ENCODE data around the gene SNX30. TPM values are rescaled to one million over a fixed set of nuclear protein-coding genes. Genes with fewer than 3 reads are reported as not detected.

SNX30 gene
- total RNA-seq, 1 experiment from 2014 or later: 12.7 TPM

- ChIA-PET RAD21 (ENCODE audit: low non-redundant PET in 1 of 2, low total read pairs in 2 of 2, uncharacterized antibody in 2 of 2, unreplicated experiment in 2 of 2) (no interaction called here), POLR2A (no interaction called here), CTCF (no interaction called here)
- no peak for DNase-seq (ENCODE audit: low read depth, low spot score)
- BruUV-seq (replicated peaks): no TSS peak
- H2AFZ ChIP-seq (ENCODE audit: low read depth, low read length, poor library complexity, severe bottlenecking): no peak overlapping the region
- no peaks in the 10 kb centered on the region for H3K9me2 ChIP-seq (ENCODE audit: insufficient read depth)
- no peak for ATAC-seq
- H3K27me3 ChIP-seq (ENCODE audit: insufficient read depth, low read length): no peaks in the 10 kb centered on the region
- H3K9me3 ChIP-seq (ENCODE audit: control insufficient read depth in 1 of 2, insufficient read depth in 1 of 2, low read depth in 1 of 2, low read length in 2 of 2): no peaks in the 10 kb centered on the region
- TF ChIP-seq EZH2 (IDR thresholded peaks at IDR 0.05) (no peak), EGR1 (IDR thresholded peaks at IDR 0.05; ENCODE audit: low read depth) (no peak), TCF7L2 (IDR thresholded peaks at IDR 0.05; ENCODE audit: borderline replicate concordance, extremely low read depth, insufficient read depth, insufficient read length) (no peak), CEBPB (IDR thresholded peaks at IDR 0.05; ENCODE audit: low read depth) (no peak), ATF3 (IDR thresholded peaks at IDR 0.05) (no peak), ZNF274 (IDR thresholded peaks at IDR 0.05; ENCODE audit: low read depth, low read length) (no peak), SRF (IDR thresholded peaks at IDR 0.05; ENCODE audit: low read depth) (no peak), RAD21 (IDR thresholded peaks at IDR 0.05; ENCODE audit: low read depth) (no peak), POLR2AphosphoS5 (IDR thresholded peaks at IDR 0.05; ENCODE audit: low read depth, low read length) (no peak), POLR2A (IDR thresholded peaks at IDR 0.05; ENCODE audit: borderline replicate concordance, extremely low read depth, insufficient read depth, insufficient read length) (no peak), ELF1 (IDR thresholded peaks at IDR 0.05; ENCODE audit: borderline replicate concordance, low read depth) (no peak), EZH2phosphoT487 (IDR thresholded peaks at IDR 0.05; ENCODE audit: borderline replicate concordance) (no peak), JUND (IDR thresholded peaks at IDR 0.05) (no peak), FOSL1 (IDR thresholded peaks at IDR 0.05; ENCODE audit: low read depth) (no peak), YY1 (IDR thresholded peaks at IDR 0.05; ENCODE audit: extremely low read depth, insufficient replicate concordance, low read depth, low read length) (no peak), SIN3A (IDR thresholded peaks at IDR 0.05; ENCODE audit: low read depth) (no peak)
- TF ChIP-seq, protein P1, sequence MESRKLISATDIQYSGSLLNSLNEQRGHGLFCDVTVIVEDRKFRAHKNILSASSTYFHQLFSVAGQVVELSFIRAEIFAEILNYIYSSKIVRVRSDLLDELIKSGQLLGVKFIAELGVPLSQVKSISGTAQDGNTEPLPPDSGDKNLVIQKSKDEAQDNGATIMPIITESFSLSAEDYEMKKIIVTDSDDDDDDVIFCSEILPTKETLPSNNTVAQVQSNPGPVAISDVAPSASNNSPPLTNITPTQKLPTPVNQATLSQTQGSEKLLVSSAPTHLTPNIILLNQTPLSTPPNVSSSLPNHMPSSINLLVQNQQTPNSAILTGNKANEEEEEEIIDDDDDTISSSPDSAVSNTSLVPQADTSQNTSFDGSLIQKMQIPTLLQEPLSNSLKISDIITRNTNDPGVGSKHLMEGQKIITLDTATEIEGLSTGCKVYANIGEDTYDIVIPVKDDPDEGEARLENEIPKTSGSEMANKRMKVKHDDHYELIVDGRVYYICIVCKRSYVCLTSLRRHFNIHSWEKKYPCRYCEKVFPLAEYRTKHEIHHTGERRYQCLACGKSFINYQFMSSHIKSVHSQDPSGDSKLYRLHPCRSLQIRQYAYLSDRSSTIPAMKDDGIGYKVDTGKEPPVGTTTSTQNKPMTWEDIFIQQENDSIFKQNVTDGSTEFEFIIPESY (IDR thresholded peaks at IDR 0.05; ENCODE audit: extremely low read depth, insufficient replicate concordance, low read length): no peak
- TF ChIP-seq, protein P2, sequence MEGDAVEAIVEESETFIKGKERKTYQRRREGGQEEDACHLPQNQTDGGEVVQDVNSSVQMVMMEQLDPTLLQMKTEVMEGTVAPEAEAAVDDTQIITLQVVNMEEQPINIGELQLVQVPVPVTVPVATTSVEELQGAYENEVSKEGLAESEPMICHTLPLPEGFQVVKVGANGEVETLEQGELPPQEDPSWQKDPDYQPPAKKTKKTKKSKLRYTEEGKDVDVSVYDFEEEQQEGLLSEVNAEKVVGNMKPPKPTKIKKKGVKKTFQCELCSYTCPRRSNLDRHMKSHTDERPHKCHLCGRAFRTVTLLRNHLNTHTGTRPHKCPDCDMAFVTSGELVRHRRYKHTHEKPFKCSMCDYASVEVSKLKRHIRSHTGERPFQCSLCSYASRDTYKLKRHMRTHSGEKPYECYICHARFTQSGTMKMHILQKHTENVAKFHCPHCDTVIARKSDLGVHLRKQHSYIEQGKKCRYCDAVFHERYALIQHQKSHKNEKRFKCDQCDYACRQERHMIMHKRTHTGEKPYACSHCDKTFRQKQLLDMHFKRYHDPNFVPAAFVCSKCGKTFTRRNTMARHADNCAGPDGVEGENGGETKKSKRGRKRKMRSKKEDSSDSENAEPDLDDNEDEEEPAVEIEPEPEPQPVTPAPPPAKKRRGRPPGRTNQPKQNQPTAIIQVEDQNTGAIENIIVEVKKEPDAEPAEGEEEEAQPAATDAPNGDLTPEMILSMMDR (IDR thresholded peaks at IDR 0.05 in 2 of 3, conservative IDR thresholded peaks at IDR 0.05 in 1 of 3; ENCODE audit: borderline replicate concordance in 1 of 3, insufficient read depth in 1 of 3, low read depth in 2 of 3, low read length in 2 of 3): no peak
- no peak overlapping the region for H3K9ac ChIP-seq (ENCODE audit: low read length)
- H3K79me2 ChIP-seq (ENCODE audit: insufficient read depth, low read length): no peaks in the 10 kb centered on the region
- intact Hi-C loops (cut with micrococcal nuclease): no loop called here
- H4K20me1 ChIP-seq (ENCODE audit: insufficient read depth): no peaks in the 10 kb centered on the region
- H3K4me2 ChIP-seq (ENCODE audit: low read length): no peak overlapping the region
- H3K4me1 ChIP-seq (ENCODE audit: control insufficient read depth in 1 of 2, insufficient read depth in 2 of 2, low read length in 2 of 2): peaks cover 0 to 13% of the 10 kb centered on the region in 2 experiments; a peak in 2 of 4 replicates
- H3K27ac ChIP-seq (ENCODE audit: low read depth, low read length): no peak overlapping the region
- no peaks in the 10 kb centered on the region for H3K36me3 ChIP-seq (ENCODE audit: control insufficient read depth in 1 of 2, insufficient read depth in 2 of 2, low read length in 2 of 2)
- H3K4me3 ChIP-seq (replicated peaks in 1 of 2; ENCODE audit: low read depth in 1 of 2, low read length in 2 of 2): no peak overlapping the region
Observed at GRCh38 chr9:112872019-112872418, 121.5 kb downstream of the SNX30 start.
